Endodermal cell (in vitro differentiated cells): Measurements from ENCODE around the gene SDF2. TPM values are rescaled to one million over a fixed set of nuclear protein-coding genes. Genes with fewer than 3 reads are reported as not detected.

ENCODE experiments used
- DNase-seq: peaks from one replicate; pipeline ENCODE4 v3.0.0-alpha.2; 2017
- H3K27ac ChIP-seq: 2 replicates; pipeline ENCODE4 v1.5.1; 2013; ENCODE audit warnings: mild to moderate bottlenecking, low read depth, low read length, moderate library complexity
- H3K27me3 ChIP-seq: 2 replicates; pipeline ENCODE4 v1.6.1; 2013; ENCODE audit warnings: mild to moderate bottlenecking, low read length, moderate library complexity; ENCODE audit not compliant: insufficient read depth, control insufficient read depth, poor library complexity, severe bottlenecking
- H3K36me3 ChIP-seq: 2 replicates; pipeline ENCODE4 v1.7.0; 2013; ENCODE audit warnings: mild to moderate bottlenecking, low read length, moderate library complexity; ENCODE audit not compliant: control insufficient read depth, insufficient read depth
- H3K4me1 ChIP-seq: one replicate; pipeline ENCODE4 v1.7.0; 2013; ENCODE audit warnings: low read length; ENCODE audit not compliant: control insufficient read depth, insufficient read depth
- H3K4me3 ChIP-seq: 2 replicates; pipeline ENCODE4 v1.5.1; 2013; ENCODE audit warnings: mild to moderate bottlenecking, low read length, moderate library complexity
- H3K9ac ChIP-seq: 2 replicates; pipeline ENCODE4 v1.6.1; 2013; ENCODE audit warnings: mild to moderate bottlenecking, low read length, moderate library complexity; ENCODE audit not compliant: poor library complexity, severe bottlenecking; ENCODE audit errors: extremely low read depth
- H3K9me3 ChIP-seq: 2 replicates; pipeline ENCODE4 v1.6.1; 2013; ENCODE audit warnings: mild to moderate bottlenecking, low read length, moderate library complexity; ENCODE audit not compliant: control insufficient read depth
- H3K27ac Mint-ChIP-seq: 2 replicates; pipeline ENCODE4 v1.8.0; 2020; ENCODE audit warnings: mixed read lengths
- H3K27me3 Mint-ChIP-seq: 2 replicates; pipeline ENCODE4 v1.8.0; 2021; ENCODE audit warnings: mild to moderate bottlenecking, mixed read lengths; ENCODE audit not compliant: insufficient read depth
- H3K36me3 Mint-ChIP-seq: 2 replicates; pipeline ENCODE4 v1.8.0; 2020; ENCODE audit warnings: low read depth, mixed read lengths
- H3K4me1 Mint-ChIP-seq: 2 replicates; pipeline ENCODE4 v1.8.0; 2020; ENCODE audit warnings: mixed read lengths
- H3K4me3 Mint-ChIP-seq: 2 replicates; pipeline ENCODE4 v1.8.0; 2020; ENCODE audit warnings: mild to moderate bottlenecking, moderate library complexity, mixed read lengths
- H3K9me3 Mint-ChIP-seq: 2 replicates; pipeline ENCODE4 v1.8.0; 2020; ENCODE audit warnings: mild to moderate bottlenecking, mixed read lengths
- WGBS, 2 experiments: methylation state at CpG; one replicate each; pipeline versions ENCODE4 v1.1.5 to v1.1.7; 2013; ENCODE audit warnings: missing lambda C conversion rate in 2 of 2, mixed read lengths in 1 of 2; ENCODE audit not compliant: insufficient coverage in 1 of 2, insufficient read length in 1 of 2; 5-methylcytosine and 5-hydroxymethylcytosine counted together
- long read RNA-seq, 4 experiments: library from polyadenylated mRNA in 2 of 4; library from RNA in 1 of 4; library from capped mRNA in 1 of 4; stranded (forward) in 3 of 4; unstranded in 1 of 4; transcript quantifications; one replicate each; pipeline ENCODE4 v2.0.0, GENCODE V29; 2020 to 2021; ENCODE audit warnings: inconsistent platforms in 1 of 4
- polyA plus RNA-seq, 2 experiments: library from polyadenylated mRNA; stranded (reverse); fragments of 50-300 nt; gene quantifications; one replicate each; pipeline ENCODE4 v1.2.3, GENCODE V29; 2013
- total RNA-seq, 2 donors: library from RNA; stranded (reverse); fragmentation: NEBNext Ultra II Directional in 1 of 2; extraction: Animal tissue kit (Norgen Biotek cat#: 25700) in 1 of 2; gene quantifications; 2 replicates in 1 of 2; 3 replicates in 1 of 2; pipeline ENCODE4 v1.2.1, GENCODE V29; 2021
- TF ChIP-seq, protein P1 (sequence below): fragments of 200-600 bp; sonication (generic); conservative IDR thresholded peaks from 2 replicates; pipeline ENCODE4 v1.5.0; 2021; ENCODE audit warnings: antibody characterized with exemption, mild to moderate bottlenecking

SDF2 gene
- total RNA-seq = 10 to 100 TPM; 40.6 to 42.6 TPM
- 55.0 TPM for polyA plus RNA-seq (2013, experiment 1 of 2)
- polyA plus RNA-seq (2013, experiment 2 of 2) = 47.9 TPM
- long read RNA-seq, experiment 1, transcript SDF2-201 (3 exons, 1,568 nt) = major isoform, 13 of 27 reads
- long read RNA-seq, experiment 1, transcript SDF2-210 (3 exons, 1,025 nt) = minor isoform, 6 of 27 reads
- long read RNA-seq, experiment 1, partial matches to known transcripts = 3 of 27 reads
- long read RNA-seq, experiment 1, other reads (novel, unspliced or antisense) = 4 of 27 reads
- long read RNA-seq, experiment 2, transcript SDF2-201 (3 exons, 1,568 nt) = major isoform, 23 of 27 reads
- long read RNA-seq, experiment 2, partial matches to known transcripts = 0 of 27 reads
- long read RNA-seq, experiment 2, other reads (novel, unspliced or antisense) = 2 of 27 reads
- long read RNA-seq, experiment 3, transcript SDF2-201 (3 exons, 1,568 nt) = major isoform, 48 of 63 reads
- long read RNA-seq, experiment 3, partial matches to known transcripts = 1 of 63 reads
- long read RNA-seq, experiment 3, other reads (novel, unspliced or antisense) = 7 of 63 reads
- long read RNA-seq, experiment 4, transcript SDF2-204 (4 exons, 583 nt) = minor isoform, 8 of 138 reads
- long read RNA-seq, experiment 4, transcript SDF2-201 (3 exons, 1,568 nt) = major isoform, 104 of 138 reads
- long read RNA-seq, experiment 4, transcript SDF2-210 (3 exons, 1,025 nt) = minor isoform, 14 of 138 reads
- long read RNA-seq, experiment 4, partial matches to known transcripts = 0 of 138 reads
- long read RNA-seq, experiment 4, other reads (novel, unspliced or antisense) = 8 of 138 reads

DNA sequence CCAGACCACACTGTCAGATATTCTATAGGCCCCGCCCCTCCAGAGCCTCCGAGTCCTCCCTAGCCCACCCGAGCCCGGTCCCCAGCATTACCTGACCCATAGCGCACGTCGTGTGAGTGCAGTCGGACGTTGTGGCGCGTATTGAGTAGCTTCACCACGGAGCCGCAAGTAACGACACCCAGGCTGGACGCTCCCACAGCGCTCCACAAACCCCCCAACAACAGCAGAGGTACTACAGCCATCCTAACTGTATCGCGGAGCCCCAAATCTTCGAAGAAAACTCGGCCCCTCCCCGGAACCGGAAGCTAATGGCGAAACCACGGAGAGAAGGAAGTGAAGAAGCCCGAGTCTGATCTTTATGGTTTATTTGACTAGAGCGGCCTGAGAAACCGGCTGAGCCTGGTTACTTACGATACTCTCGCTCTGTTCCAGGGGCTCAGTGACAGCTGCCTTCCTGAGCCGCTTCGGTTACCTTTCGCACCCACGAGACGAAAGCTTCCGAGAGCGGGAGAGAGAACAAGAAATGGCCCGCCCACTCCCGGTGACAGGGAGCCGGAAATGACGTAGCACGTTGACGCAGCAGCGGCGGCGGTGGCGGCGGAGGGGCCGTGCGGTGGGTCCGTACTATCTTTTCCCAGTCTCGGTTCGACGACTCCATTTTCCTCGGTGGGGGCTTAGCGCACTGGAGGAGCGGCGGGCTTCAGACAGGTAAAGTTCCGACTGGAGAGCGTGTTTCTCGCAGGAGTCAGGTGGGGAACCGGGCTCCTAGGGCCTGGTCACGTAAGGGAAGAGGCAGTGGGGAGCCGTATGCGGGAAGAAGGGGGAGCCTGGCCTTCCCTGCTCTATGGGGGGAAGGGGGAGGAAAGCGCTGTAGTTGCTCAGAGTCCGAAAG, at the start of gene SDF2, which contains the start of gene SUPT6H:
Gene SDF2 (minus strand): TSS at position 272 of the 892 bp plus-strand sequence. CDS start 30 bp downstream, at position 242.
Gene SUPT6H (plus strand): TSS at position 571 of the 892 bp plus-strand sequence. CDS start 11,197 bp downstream, outside the sequence.
- Histone ChIP-seq H3K9ac (peak within 1 kb of the TSS; percentile 97), H3K9me3 (peaks cover 41% of the 10 kb centered on the region), H3K36me3 (peaks cover 50% of the 10 kb centered on the region), H3K4me1 (no peaks in the 10 kb centered on the region), H3K27me3 (no peaks in the 10 kb centered on the region), H3K4me3 (peak within 1 kb of the TSS; percentile 99), H3K27ac (peak within 1 kb of the TSS; percentile 66)
- Mint-ChIP-seq H3K4me3 (peak within 1 kb of the TSS; percentile 99), H3K36me3 (peaks cover 63% of the 10 kb centered on the region), H3K9me3 (peaks cover 42% of the 10 kb centered on the region), H3K4me1 (peaks cover 14% of the 10 kb centered on the region), H3K27me3 (peaks cover 2% of the 10 kb centered on the region), H3K27ac (peak within 1 kb of the TSS; percentile 100)
- TF ChIP-seq, protein P1, sequence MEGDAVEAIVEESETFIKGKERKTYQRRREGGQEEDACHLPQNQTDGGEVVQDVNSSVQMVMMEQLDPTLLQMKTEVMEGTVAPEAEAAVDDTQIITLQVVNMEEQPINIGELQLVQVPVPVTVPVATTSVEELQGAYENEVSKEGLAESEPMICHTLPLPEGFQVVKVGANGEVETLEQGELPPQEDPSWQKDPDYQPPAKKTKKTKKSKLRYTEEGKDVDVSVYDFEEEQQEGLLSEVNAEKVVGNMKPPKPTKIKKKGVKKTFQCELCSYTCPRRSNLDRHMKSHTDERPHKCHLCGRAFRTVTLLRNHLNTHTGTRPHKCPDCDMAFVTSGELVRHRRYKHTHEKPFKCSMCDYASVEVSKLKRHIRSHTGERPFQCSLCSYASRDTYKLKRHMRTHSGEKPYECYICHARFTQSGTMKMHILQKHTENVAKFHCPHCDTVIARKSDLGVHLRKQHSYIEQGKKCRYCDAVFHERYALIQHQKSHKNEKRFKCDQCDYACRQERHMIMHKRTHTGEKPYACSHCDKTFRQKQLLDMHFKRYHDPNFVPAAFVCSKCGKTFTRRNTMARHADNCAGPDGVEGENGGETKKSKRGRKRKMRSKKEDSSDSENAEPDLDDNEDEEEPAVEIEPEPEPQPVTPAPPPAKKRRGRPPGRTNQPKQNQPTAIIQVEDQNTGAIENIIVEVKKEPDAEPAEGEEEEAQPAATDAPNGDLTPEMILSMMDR = no peak
- DNase-seq = peak; percentile 98
- WGBS, 2 experiments = 0% methylated on average over 38 to 66 of the region's 66 CpGs

DNA sequence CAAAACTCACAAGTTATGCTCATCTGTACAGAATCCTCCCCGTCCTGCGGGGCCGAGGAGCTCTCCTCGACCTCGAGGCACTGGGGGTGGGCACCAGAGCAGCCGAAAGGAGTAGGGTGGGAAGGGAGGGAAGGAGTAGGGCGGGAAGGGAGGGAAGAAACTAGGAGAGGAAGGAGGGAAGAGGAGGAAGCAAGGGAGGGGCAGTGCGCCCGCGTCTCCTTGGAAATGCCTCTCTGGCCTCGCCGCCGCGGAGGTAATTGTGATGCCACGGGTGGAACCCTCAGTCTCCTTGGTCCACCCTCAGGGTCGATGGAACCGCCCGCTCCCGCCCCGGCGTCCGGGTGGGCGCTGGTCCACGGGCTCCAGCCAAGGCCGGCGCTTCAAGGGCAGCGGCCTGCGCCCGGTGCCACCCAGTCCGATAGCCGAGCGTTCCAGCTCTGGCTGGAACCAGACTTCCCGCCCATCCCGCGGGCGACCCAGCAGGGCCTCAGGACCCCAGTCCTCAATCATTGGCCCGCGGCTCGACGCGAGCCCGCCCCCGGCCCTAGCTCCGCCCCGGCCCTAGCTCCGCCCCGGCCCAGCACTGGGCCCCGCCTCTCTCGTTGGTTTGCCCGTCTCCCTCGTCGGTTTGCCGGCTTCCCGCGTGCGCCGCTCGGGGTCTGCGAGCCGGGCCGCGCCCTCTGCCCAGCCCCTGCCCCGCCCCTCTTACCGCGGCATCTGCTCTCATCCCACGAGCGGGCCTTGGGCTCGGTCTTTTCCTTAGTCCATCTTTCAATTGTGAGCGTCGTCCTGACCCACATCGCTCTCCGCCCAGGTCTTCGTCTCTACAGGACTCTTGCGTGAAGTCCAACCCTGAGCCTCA, 49.4 kb upstream of the SDF2 start:
- TF ChIP-seq, protein P1 = no peak
- Histone ChIP-seq H3K27ac (peak overlapping the region; percentile 98), H3K4me1 (no peaks in the 10 kb centered on the region), H3K36me3 (peaks cover 27% of the 10 kb centered on the region), H3K4me3 (peak overlapping the region; percentile 95), H3K9ac (peak overlapping the region; percentile 91), H3K9me3 (no peaks in the 10 kb centered on the region), H3K27me3 (no peaks in the 10 kb centered on the region)
- 0% methylated on average over 44 to 74 of the region's 74 CpGs for WGBS, 2 experiments
- Mint-ChIP-seq H3K9me3 (no peaks in the 10 kb centered on the region), H3K4me3 (peak overlapping the region; percentile 75), H3K4me1 (peaks cover 16% of the 10 kb centered on the region), H3K27me3 (no peaks in the 10 kb centered on the region), H3K27ac (peak overlapping the region; percentile 98), H3K36me3 (peaks cover 27% of the 10 kb centered on the region)
- peak; percentile 100 for DNase-seq
